ENCODE measurements around the gene TRAF1. TPM values are rescaled to one million over a fixed set of nuclear protein-coding genes. Genes with fewer than 3 reads are reported as not detected.

TRAF1 gene
- total and polyA plus RNA-seq, 2 donors (not counting 1 experiment from before 2014, with no cell fraction given): 12.2 to 19.5 TPM

DNA sequence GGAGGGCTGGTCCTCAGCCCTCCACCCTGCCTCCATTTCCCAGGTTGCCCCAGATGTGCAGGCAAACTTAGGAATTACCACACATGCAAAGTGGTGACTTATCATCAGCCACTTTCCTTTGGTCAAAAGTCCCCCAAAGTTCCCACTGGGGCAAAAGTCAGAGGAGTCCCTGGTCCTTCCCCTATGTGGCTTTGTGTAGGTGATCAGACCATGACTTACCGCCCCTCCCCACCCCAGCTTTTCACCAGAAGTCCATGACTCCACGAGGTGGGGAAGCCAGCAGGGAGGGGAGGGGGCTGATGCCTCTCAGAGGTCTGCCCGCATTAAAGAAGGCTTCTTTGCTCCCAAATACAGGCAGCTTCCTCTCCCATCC is 5.8 kb downstream of the TRAF1 start:
- no peaks in the 10 kb centered on the region for H4K20me1 ChIP-seq (ENCODE audit: control insufficient read depth, insufficient read depth, low read length, poor library complexity, severe bottlenecking)
- DNase-seq (no peak), ATAC-seq (ENCODE audit: low read depth) (no peak)
- ChIA-PET POLR2A (interaction anchor here (0.8 kb wide), 1 partner anchor 14 kb away, joined by 5 read pairs; no protein-coding TSS in a partner anchor), CTCF (no interaction called here)
- H3K4me1 Mint-ChIP-seq: peaks cover 59% of the 10 kb centered on the region
- H3K9ac ChIP-seq (ENCODE audit: low read length): no peak overlapping the region
- intact Hi-C loops (cut with micrococcal nuclease): loop anchor here (2.0 kb wide), 1 partner anchor 14 kb away; no protein-coding TSS in a partner anchor
- peak overlapping the region; percentile 19 for H3K4me3 Mint-ChIP-seq
- peaks cover 4% of the 10 kb centered on the region for H3K79me2 ChIP-seq (ENCODE audit: control insufficient read depth, insufficient read depth, low read length)
- no peak overlapping the region for H3K27ac ChIP-seq (ENCODE audit: low read length in 2 of 2)
- no peak overlapping the region for H3K4me3 ChIP-seq (ENCODE audit: control extremely low read depth in 1 of 5, extremely low read depth in 1 of 5, insufficient read depth in 1 of 5, low read depth in 2 of 5, low read length in 4 of 5)
- no peak overlapping the region for H3K27ac Mint-ChIP-seq
- no CpG with 5 or more reads among the region's 3 CpGs for WGBS (ENCODE audit: insufficient coverage)
- no peak overlapping the region for H2AFZ ChIP-seq (ENCODE audit: insufficient read depth, low read depth, low read length, poor library complexity, severe bottlenecking)
- no peak for TF ChIP-seq EZH2 (IDR thresholded peaks at IDR 0.05; ENCODE audit: borderline replicate concordance, insufficient read depth, low read depth, low read length, poor library complexity, severe bottlenecking)
- TF ChIP-seq CTCF (IDR thresholded peaks at IDR 0.05): no peak
- peak overlapping the region; percentile 7 for H3K4me2 ChIP-seq (replicated peaks; ENCODE audit: low read depth, low read length, poor library complexity, severe bottlenecking)
- peaks cover 0 to 3% of the 10 kb centered on the region in 2 experiments for H3K36me3 ChIP-seq (replicated peaks in 1 of 2; ENCODE audit: control extremely low read depth in 1 of 2, control insufficient read depth in 1 of 2, extremely low read depth in 1 of 2, insufficient read depth in 2 of 2, low read length in 1 of 2)
- no peaks in the 10 kb centered on the region for H3K9me3 Mint-ChIP-seq (ENCODE audit: insufficient read depth)
- H3K9me3 ChIP-seq (ENCODE audit: control extremely low read depth in 1 of 3, control insufficient read depth in 2 of 3, insufficient read depth in 1 of 3, low read length in 2 of 3): peaks cover 0 to 5% (median 0%) of the 10 kb centered on the region in 3 donors
- H3K4me1 ChIP-seq (ENCODE audit: control insufficient read depth in 2 of 2, insufficient read depth in 2 of 2, low read length in 2 of 2): peaks cover 22 to 52% of the 10 kb centered on the region in 2 donors
- no peaks in the 10 kb centered on the region for H3K27me3 Mint-ChIP-seq
- H3K27me3 ChIP-seq (replicated peaks in 1 of 4; ENCODE audit: control extremely low read depth in 1 of 4, control insufficient read depth in 3 of 4, insufficient read depth in 4 of 4, low read length in 3 of 4): no peaks in the 10 kb centered on the region

All from B cell (primary cell).